Mammary epithelial cell (primary cell): ENCODE results near the gene RBM43.

ENCODE experiments used
- CTCF ChIP-seq, 2 donors: IDR thresholded peaks in 1 of 2; conservative IDR thresholded peaks in 1 of 2; 2 replicates each; pipeline ENCODE4 v1.5.1; 2011 to 2012; ENCODE audit warnings: inconsistent platforms in 2 of 2, low read length in 2 of 2, mild to moderate bottlenecking in 2 of 2, control low read depth in 1 of 2, low read depth in 1 of 2; ENCODE audit not compliant: insufficient read depth in 1 of 2; ENCODE audit errors: extremely low read depth in 1 of 2
- EZH2 ChIP-seq: IDR thresholded peaks from 2 replicates; pipeline ENCODE4 v1.6.1; 2012; ENCODE audit warnings: low read length, inconsistent platforms, borderline replicate concordance

GRCh38 chr2:151280271-151280670, 18.6 kb upstream of the RBM43 start:
- TF ChIP-seq CTCF (conservative IDR thresholded peaks at IDR 0.05 in 1 of 2, IDR thresholded peaks at IDR 0.05 in 1 of 2; ENCODE audit: extremely low read depth in 1 of 2, insufficient read depth in 1 of 2, low read depth in 1 of 2, low read length in 2 of 2) = no peak
- TF ChIP-seq EZH2 = no peak
